Stimulated activated CD8-positive, alpha-beta memory T cell treated with anti-CD3 and anti-CD28 coated beads, Interleukin-7, amount 100 ng/mL, for 4 hours (primary cell): ENCODE measurements around the gene HUS1.
"Not testable (repeated sequence)": the region's sequence is repeated elsewhere in the genome, so short reads cannot be mapped to it uniquely, and the experiment has no call there.

Source experiments
- DNase-seq, 2 donors: peaks; one replicate each; pipeline ENCODE4 v3.0.0-alpha.2; 2020; ENCODE audit warnings: low read depth in 2 of 2

HUS1 gene

GRCh38 chr7:47944536-47945260, 34.7 kb downstream of the HUS1 start:
- DNase-seq = no peak

GRCh38 chr7:47943676-47944474, 35.5 kb downstream of the HUS1 start:
- no peak for DNase-seq

GRCh38 chr7:47942651-47943050, 36.8 kb downstream of the HUS1 start:
- not testable (repeated sequence) for DNase-seq

DNA sequence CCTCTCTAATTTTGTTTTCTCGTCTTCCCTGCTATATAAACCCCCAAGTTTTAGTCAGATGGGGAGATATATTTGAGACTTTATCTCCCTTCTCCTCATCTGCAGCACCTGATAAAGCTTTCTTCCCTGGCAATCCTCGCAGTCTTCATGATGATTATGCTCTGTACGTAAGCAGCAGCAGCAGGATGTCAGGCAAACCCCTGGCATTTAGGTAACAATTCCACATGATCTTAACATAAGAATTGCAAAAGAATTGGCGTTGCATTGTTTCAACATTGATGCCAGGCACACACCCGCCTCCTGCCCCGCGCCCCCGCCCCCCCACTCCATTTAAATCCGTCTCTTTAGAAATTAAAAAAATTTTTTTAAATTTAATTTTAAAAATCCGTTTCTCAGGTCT, 37.3 kb downstream of the HUS1 start:
- no peak for DNase-seq

- DNase-seq = no peak
Measured at GRCh38 chr7:47941136-47941844, 38.1 kb downstream of the HUS1 start.

DNA sequence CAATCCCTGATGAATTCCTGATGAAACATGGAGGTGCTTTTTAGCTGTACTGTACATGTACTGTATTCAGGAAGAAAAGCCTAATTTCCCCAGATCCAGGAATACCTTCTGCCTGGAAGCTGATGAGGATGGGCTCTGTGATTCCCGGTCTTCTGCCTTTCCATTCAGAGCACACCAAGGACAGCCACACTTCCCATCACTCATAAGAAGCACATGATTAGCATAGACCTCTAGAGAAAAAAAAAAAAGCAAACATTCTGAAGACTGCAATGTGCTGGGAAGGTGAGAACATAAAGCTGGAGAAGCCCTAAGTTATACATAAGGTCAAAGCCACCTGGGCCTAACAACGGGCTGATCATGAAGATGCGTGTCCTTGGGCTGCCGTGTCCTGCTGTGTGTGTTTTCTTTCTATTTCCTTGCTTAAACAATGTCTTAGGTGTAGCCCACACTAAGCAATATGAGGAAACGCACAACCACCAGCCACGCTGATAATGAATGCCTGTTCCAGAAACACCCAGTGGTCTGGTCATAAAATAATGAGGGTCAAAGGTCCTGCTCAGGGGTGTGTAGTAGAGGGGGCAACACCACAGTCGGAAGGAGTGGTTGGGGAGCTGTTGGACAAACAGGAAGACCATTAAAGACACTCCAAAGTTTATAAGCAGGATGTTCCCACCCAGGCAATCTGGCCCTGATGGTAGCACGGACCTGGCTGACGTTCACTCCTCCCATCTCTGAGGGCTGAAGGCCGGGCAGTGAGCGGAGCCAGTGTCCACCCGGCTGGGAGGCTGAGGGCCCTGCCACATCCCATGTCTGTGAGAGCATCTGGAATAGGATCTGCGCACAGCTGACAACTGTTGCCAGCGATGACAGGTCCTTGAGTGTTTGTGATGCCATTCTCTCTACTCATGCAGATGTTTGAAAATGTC, 39.1 kb downstream of the HUS1 start:
- DNase-seq = no peak

GRCh38 chr7:47939425-47940036, 39.9 kb downstream of the HUS1 start:
- DNase-seq = no peak

GRCh38 chr7:47938574-47939165, 40.7 kb downstream of the HUS1 start:
- DNase-seq = no peak

GRCh38 chr7:47937711-47938573, 41.5 kb downstream of the HUS1 start:
- no peak for DNase-seq

DNA sequence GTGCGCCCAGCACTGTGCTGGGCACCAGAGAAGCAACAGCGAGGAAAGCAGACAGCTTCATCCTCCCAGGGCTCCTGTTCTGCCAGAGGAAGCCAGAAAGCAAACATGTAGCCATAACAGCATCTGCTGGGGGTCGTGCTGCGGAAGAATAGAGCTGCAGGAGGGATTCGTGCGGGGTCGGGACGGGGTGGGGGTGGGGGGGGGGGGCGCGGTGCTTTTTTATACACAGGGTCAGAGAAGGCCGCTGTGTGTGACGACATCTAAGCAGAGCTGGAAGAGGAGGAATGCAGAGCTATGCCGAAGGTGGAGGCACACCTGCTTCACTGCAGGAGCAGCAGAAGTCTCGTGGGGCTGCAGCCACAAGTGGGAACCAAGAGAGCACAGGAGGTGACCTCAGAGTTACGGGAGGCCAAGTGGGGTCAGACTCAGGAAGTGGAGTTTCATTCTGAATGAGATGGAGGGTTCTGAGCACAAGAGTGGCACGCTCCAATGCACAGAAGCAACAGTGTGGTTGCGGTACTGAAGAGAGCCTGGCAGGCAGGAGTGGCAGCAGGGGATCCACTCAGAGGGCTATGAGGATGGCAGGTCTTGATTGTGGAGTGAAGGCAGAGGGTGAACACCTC, 42.2 kb downstream of the HUS1 start:
- no peak for DNase-seq

DNA sequence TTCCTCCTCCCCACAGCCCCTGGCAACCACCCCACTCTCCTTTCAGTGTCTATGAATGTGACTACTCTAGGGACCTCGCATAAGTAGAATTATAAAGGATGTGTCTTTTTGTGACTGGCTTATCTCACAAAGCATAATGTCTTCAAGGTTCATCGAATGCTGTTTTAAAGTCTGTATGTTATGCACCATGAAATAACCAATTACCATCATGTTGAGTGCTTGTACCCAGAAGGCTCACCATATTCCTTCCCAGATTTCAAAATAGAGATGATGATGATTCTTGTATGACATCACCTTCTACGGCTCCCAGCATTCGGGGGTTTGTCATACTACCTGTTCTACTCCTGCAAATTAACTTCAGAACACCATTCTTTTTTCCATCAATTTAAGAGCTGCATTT, 43.1 kb downstream of the HUS1 start:
- DNase-seq = no peak

GRCh38 chr7:47935336-47935735, 44.1 kb downstream of the HUS1 start:
- DNase-seq = no peak

GRCh38 chr7:47934831-47935230, 44.6 kb downstream of the HUS1 start:
- DNase-seq = no peak

DNA sequence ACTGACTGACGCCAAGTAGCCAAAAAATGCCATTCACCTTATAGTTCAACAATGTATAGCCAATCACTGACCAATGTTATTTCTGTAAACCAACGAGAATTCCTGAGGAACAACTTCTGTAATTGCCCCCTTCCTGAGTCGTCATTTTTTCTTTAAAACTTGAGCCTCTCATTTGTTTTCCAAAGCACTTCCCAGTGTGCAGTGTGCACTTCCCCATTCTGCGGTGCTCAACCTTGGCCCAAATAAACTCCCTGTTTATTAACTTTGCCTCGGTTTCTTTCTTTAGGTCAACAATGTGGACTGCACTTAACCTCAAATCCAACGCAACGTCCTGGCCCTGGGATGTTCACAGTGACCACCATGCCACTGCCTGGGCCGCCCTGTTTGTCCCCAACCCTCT, 46.2 kb downstream of the HUS1 start:
- DNase-seq = no peak

DNA sequence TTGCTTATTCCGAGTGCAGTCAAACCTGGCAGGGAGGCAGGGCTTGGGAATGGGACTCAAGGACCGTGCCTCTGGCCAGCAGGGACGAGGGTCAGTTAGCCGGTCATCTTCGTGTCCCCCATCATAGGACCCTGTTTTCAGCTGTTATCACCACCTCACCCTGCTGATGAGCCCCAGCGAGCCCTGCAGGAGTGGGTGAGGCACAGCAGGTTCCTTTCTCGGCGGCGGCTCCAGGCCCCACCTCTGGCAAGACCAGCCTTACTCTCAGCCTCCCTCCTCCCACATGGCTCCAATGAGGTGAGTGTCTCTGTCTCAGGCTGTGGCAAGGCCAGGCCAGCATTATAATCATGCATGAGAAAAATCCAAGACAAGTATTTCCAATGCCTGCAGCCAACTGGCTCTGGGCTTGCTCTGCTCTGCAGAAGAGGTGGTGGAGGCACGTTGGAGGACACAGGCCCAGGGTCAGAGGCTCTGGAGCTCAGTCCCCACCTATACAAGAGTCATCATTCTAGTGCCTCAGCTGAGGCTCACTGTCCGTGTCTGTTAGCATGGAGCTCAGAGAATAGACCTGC, 46.9 kb downstream of the HUS1 start:
- no peak for DNase-seq

DNA sequence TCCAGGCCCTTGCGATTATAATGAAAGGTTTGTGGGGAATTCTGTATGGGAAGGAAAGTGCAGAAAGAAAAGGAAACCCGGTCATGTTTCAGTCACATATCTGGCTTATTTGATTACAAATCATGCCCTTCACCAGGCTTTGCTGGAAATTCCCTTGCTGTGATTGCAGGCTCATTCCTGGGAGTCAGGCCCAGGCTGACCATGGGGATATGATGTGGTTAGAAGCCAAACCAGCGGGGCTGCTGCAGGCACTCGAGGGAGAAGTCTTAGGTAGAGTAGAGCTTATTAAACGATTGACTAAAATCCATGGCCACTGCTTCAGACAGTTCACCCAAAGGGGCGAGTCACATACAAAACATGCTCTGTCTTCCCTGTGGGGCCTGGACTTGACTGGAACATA, 47.4 kb downstream of the HUS1 start:
- no peak for DNase-seq

DNA sequence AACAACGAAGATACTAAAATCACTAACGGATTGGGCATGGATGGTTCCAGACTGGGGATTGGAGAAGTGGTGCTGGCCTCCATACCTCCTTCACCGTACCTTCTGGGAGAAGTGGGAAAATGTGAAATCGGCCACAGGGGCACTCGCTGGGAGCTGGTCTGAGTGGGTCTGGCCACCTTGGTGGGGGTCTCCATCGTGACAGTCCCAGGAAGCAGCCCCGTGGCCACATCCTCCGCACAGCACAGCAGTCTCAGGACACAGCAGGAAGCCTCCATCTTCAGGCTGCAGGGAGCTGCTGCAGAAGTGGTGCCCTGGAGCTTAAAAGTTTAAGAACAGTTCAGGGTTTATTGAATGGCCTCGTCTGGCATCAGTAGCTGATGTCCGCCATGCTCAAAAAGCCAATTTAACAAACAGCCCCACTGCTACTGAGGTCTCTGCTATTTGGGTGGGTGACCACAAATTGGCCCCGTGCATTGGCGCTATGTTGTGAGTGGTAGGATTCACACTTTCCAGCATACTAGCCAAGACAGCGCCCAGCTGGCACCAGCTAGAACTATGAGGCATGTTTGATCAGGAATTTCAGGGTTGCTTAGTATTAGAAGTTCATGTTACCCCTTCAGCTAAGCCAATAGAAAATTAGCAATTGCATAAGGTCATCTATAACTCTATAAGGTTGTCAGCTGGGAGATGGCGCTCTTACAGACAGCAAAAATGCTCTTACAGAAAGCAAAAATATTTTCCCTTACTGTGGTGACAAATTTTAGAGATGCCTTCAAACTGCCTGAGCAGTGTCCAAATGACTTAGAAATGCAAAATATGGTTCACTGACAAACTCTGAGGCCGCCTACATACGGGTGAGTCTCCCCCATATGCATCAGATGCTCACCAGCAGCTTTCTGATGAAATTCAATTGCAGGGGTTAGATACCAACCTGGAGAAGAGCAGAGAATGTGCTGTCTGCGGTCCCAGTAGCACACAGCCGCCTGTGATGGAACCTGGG, 48.1 kb downstream of the HUS1 start:
- DNase-seq = no peak

DNA sequence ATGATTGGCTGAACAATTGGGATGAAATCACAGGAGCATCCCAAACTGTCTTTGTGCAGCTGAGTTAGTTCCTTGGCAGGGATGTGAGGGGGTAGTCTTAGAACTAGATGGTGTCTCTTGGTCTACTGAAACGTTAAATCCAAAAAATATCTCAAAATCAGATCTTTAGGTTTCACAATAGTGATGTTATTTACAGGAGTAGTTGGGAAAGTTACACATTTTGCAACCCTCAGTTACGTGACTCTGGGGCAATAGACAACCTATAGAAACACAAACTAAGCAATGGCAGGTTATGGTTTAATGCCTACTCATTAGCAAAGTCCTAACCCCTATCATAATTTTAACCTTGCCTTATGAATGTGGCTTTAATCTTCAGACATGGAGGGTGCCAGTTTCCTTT, 55.1 kb downstream of the HUS1 start:
- no peak for DNase-seq
